ENCODE data around the gene RERG.

Gene RERG

GRCh38 chr12:15186597-15186996 lies 34.6 kb downstream of the RERG start:
- peak; percentile 35 for DNase-seq (ENCODE audit: low spot score)

GRCh38 chr12:15184484-15184883 lies 36.7 kb downstream of the RERG start:
- DNase-seq (ENCODE audit: low spot score) = no peak

GRCh38 chr12:15183821-15184220 lies 37.4 kb downstream of the RERG start:
- DNase-seq (ENCODE audit: low spot score) = no peak

- DNase-seq (ENCODE audit: low spot score) = no peak
Observed at GRCh38 chr12:15181017-15181683, 40.1 kb downstream of the RERG start.

- no peak for DNase-seq (ENCODE audit: low spot score)
Observed at GRCh38 chr12:15180325-15180724, 40.9 kb downstream of the RERG start.

GRCh38 chr12:15179672-15180071 lies 41.5 kb downstream of the RERG start:
- no peak for DNase-seq (ENCODE audit: low spot score)

GRCh38 chr12:15173142-15173541 lies 48.1 kb downstream of the RERG start:
- no peak for DNase-seq (ENCODE audit: low spot score)

- no peak for DNase-seq (ENCODE audit: low spot score)
Observed at GRCh38 chr12:15172060-15172822, 49.0 kb downstream of the RERG start.

GRCh38 chr12:15171012-15171655 lies 50.1 kb downstream of the RERG start:
- DNase-seq (ENCODE audit: low spot score) = peak; percentile 55

GRCh38 chr12:15168026-15168678 lies 53.1 kb downstream of the RERG start:
- DNase-seq (ENCODE audit: low spot score) = no peak

GRCh38 chr12:15165012-15165659 lies 56.1 kb downstream of the RERG start:
- DNase-seq (ENCODE audit: low spot score) = peak; percentile 31

- no peak for DNase-seq (ENCODE audit: low spot score)
Observed at GRCh38 chr12:15163030-15163976, 57.9 kb downstream of the RERG start.

GRCh38 chr12:15158083-15158482 lies 63.1 kb downstream of the RERG start:
- no peak for DNase-seq (ENCODE audit: low spot score)

GRCh38 chr12:15157269-15157671 lies 63.9 kb downstream of the RERG start:
- DNase-seq (ENCODE audit: low spot score) = no peak

GRCh38 chr12:15155271-15155670 lies 65.9 kb downstream of the RERG start:
- no peak for DNase-seq (ENCODE audit: low spot score)

GRCh38 chr12:15154103-15154502 lies 67.1 kb downstream of the RERG start:
- no peak for DNase-seq (ENCODE audit: low spot score)

- DNase-seq (ENCODE audit: low spot score) = peak; percentile 74
Observed at GRCh38 chr12:15152868-15153267, 68.3 kb downstream of the RERG start.

GRCh38 chr12:15152456-15152855 lies 68.8 kb downstream of the RERG start:
- peak; percentile 20 for DNase-seq (ENCODE audit: low spot score)

GRCh38 chr12:15151161-15152091 lies 69.8 kb downstream of the RERG start:
- peak; percentile 41 for DNase-seq (ENCODE audit: low spot score)

GRCh38 chr12:15146585-15146984 lies 74.6 kb downstream of the RERG start:
- no peak for DNase-seq (ENCODE audit: low spot score)
